Transverse colon (tissue), 4 donors: ENCODE data around the gene CDK5RAP2. TPM values are rescaled to one million over a fixed set of nuclear protein-coding genes. Genes with fewer than 3 reads are reported as not detected.

Experiments
- DNase-seq: peaks from one replicate; pipeline ENCODE4 v3.0.0-alpha.2; 2019
- H3K27ac ChIP-seq, 4 donors: fragments of 200-600 bp; sonication (generic); 2 replicates each; pipeline ENCODE4 v1.5.1; 2016 to 2018; ENCODE audit warnings: inconsistent platforms in 4 of 4
- H3K27me3 ChIP-seq: fragments of 200-600 bp; sonication (generic); 2 replicates; pipeline ENCODE4 v1.5.1; 2017; ENCODE audit warnings: inconsistent platforms
- H3K36me3 ChIP-seq, 4 donors: fragments of 200-600 bp; sonication (generic); 2 replicates each; pipeline ENCODE4 v1.5.1; 2017 to 2019; ENCODE audit warnings: inconsistent platforms in 4 of 4
- H3K4me1 ChIP-seq, 4 donors: fragments of 200-600 bp; sonication (generic); 2 replicates each; pipeline ENCODE4 v1.5.1; 2017 to 2020; ENCODE audit warnings: inconsistent platforms in 4 of 4
- H3K4me3 ChIP-seq, 4 donors: fragments of 200-600 bp; sonication (generic); 1 replicate in 1 of 4; 2 replicates in 3 of 4; pipeline versions ENCODE4 v1.5.1 to v1.6.1; 2017 to 2019; ENCODE audit warnings: inconsistent platforms in 4 of 4
- H3K9me3 ChIP-seq, 2 donors: fragments of 200-600 bp; sonication (generic); 2 replicates each; pipeline ENCODE4 v1.5.1; 2017 to 2019; ENCODE audit warnings: inconsistent platforms in 2 of 2
- EP300 ChIP-seq: sonication (generic); formaldehyde crosslinking; IDR thresholded peaks from one replicate; pipeline ENCODE4 v1.6.1; 2017; ENCODE audit warnings: antibody characterized with exemption, low read depth
- POLR2A ChIP-seq: fragments of 450-650 bp; IDR thresholded peaks from one replicate; pipeline ENCODE4 v1.6.1; 2016; ENCODE audit warnings: antibody characterized with exemption, mild to moderate bottlenecking, moderate library complexity
- POLR2AphosphoS5 ChIP-seq, 3 donors: sonication (generic); formaldehyde crosslinking; IDR thresholded peaks; one replicate each; pipeline ENCODE4 v1.6.1; 2016; ENCODE audit warnings: antibody characterized with exemption in 3 of 3
- WGBS, 2 donors: methylation state at CpG; one replicate each; pipeline ENCODE4 v1.1.5; 2018; ENCODE audit warnings: low coverage in 1 of 2; 5-methylcytosine and 5-hydroxymethylcytosine counted together
- in situ Hi-C, 4 donors: fragments of 200-750 bp; cut with MboI; loops; one replicate each; pipeline versions ENCODE4 v1.15.0 to v1.15.1; 2017; ENCODE audit warnings: low sequenced_read_pairs in 3 of 4, low pct_ligation_motif_present in 1 of 4, low pct_unique_long_range_greater_than_20kb in 1 of 4
- intact Hi-C: fragments of 100-400 bp; cut with DNase I; formaldehyde crosslinking; loops from one replicate; pipeline ENCODE4 v1.15.1; 2023; ENCODE audit warnings: low total_unique reads
- total RNA-seq, 4 donors: library from RNA; depleted of rRNA; stranded (reverse); fragments of >200 nt; gene quantifications; one replicate each; pipeline ENCODE4 v1.1.0, GENCODE V29; 2016
- TF ChIP-seq, protein P1 (sequence below), 5 experiments: fragments of 200-600 bp in 3 of 5; fragments of 450-650 bp in 2 of 5; sonication (generic) in 3 of 5; IDR thresholded peaks; 1 replicate in 2 of 5; 2 replicates in 3 of 5; pipeline ENCODE4 v1.5.1; 2016 to 2017; ENCODE audit warnings: antibody characterized with exemption in 5 of 5, inconsistent platforms in 3 of 5, mild to moderate bottlenecking in 2 of 5, moderate library complexity in 1 of 5

Gene CDK5RAP2
- total RNA-seq, 4 donors from 2014 or later = 23.6 to 154 (median 28.0) TPM

DNA sequence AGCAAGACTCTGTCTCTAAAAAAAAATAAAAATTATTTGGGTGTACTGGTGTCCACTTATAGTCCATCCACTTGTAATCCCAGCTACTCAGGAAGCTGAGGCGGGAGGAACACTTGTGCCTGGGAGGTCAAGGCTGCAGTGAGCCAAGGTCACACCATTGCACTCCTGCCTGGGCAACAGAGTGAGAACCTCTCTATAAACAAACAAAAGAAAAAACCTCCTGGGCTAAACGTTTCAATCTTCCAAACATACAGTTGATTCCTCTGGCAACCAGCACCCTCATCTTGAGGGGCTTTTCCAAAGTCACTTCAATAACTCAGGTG lies 13.9 kb upstream of the CDK5RAP2 start:
- intact Hi-C loops = no loop called here
- Histone ChIP-seq H3K27ac (no peak overlapping the region), H3K4me1 (no peaks in the 10 kb centered on the region), H3K4me3 (no peak overlapping the region), H3K27me3 (no peaks in the 10 kb centered on the region), H3K9me3 (no peaks in the 10 kb centered on the region), H3K36me3 (no peaks in the 10 kb centered on the region)
- no peak for DNase-seq
- WGBS, 2 donors = 43 to 73% methylated on average over 2 of the region's 2 CpGs
- TF ChIP-seq POLR2AphosphoS5 (IDR thresholded peaks at IDR 0.05) = no peak
- TF ChIP-seq, protein P1, sequence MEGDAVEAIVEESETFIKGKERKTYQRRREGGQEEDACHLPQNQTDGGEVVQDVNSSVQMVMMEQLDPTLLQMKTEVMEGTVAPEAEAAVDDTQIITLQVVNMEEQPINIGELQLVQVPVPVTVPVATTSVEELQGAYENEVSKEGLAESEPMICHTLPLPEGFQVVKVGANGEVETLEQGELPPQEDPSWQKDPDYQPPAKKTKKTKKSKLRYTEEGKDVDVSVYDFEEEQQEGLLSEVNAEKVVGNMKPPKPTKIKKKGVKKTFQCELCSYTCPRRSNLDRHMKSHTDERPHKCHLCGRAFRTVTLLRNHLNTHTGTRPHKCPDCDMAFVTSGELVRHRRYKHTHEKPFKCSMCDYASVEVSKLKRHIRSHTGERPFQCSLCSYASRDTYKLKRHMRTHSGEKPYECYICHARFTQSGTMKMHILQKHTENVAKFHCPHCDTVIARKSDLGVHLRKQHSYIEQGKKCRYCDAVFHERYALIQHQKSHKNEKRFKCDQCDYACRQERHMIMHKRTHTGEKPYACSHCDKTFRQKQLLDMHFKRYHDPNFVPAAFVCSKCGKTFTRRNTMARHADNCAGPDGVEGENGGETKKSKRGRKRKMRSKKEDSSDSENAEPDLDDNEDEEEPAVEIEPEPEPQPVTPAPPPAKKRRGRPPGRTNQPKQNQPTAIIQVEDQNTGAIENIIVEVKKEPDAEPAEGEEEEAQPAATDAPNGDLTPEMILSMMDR (IDR thresholded peaks at IDR 0.05) = no peak
- TF ChIP-seq POLR2A = no peak
- no peak for TF ChIP-seq EP300
- in situ Hi-C loops = no loop called here

DNA sequence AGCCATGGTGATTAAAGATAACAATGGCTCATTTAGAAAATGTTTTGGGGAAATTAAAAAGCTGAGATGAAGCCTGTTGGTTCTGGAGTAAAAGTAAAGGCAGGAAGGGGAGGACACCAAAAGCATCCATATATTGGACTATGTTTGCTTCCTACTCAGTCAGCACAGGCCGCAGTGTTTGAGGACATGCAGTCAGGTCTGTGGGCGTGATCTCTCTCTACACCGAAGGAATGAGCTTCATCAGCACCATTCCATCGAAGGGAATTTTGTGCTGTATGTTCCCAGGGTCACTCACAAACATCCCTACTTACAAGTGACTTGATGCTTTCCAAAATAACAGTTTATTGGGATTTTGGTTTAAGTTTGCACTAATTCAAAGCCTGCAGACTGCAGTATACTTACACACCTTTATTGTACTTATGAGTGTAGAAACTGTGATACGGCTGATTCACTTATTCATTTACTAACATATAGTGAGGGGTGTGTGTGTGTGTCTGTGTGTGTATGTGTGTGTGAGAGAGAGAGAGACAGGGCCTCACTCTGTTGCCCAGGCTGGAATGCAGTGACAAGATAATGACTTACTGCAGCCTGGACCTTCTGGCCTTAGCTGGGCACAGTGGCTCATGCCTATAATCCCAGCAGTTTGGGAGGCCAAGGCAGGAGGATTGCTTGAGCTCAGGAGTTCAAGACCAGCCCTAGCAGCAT lies 13.4 kb upstream of the CDK5RAP2 start:
- WGBS, 2 donors = 65 to 92% methylated on average over 4 to 5 of the region's 5 CpGs
- intact Hi-C loops = no loop called here
- in situ Hi-C loops = no loop called here

DNA sequence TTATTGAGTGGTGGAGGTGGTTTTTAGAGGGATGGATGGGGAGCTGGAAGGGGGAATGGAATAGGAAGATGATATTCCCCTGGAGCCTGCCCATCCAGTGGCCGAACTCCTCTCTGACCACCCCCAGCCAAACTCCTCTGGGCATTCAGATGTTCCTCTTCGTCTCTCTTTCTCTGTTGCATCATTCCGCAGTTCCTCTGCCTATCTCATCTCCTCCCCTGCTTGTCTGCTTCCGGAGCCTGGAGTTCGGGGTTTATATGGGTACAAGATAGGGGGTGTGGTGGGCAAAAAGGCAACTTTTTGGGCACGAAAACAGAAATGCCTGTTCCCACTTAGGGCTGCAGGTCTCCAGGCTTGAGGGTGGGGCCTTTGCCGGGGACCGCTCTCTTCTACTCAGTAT lies 12.2 kb upstream of the CDK5RAP2 start:
- H3K27ac ChIP-seq = no peak overlapping the region
- no peak for DNase-seq
- TF ChIP-seq POLR2AphosphoS5 (IDR thresholded peaks at IDR 0.05) (no peak), POLR2A (no peak), EP300 (no peak)
- TF ChIP-seq, protein P1 (IDR thresholded peaks at IDR 0.05) = no peak
- H3K4me3 ChIP-seq = no peak overlapping the region
- WGBS, 2 donors = 87 to 93% methylated on average over 6 to 8 of the region's 8 CpGs
- H3K9me3 ChIP-seq = no peaks in the 10 kb centered on the region
- intact Hi-C loops = no loop called here
- in situ Hi-C loops = no loop called here
- no peaks in the 10 kb centered on the region for H3K4me1 ChIP-seq
- no peaks in the 10 kb centered on the region for H3K36me3 ChIP-seq
- H3K27me3 ChIP-seq = no peaks in the 10 kb centered on the region

More for the DNA sequence above, 13.4 kb upstream of the CDK5RAP2 start:
- Histone ChIP-seq H3K4me3 (no peak overlapping the region), H3K27me3 (no peaks in the 10 kb centered on the region), H3K27ac (no peak overlapping the region), H3K4me1 (no peaks in the 10 kb centered on the region), H3K36me3 (no peaks in the 10 kb centered on the region), H3K9me3 (no peaks in the 10 kb centered on the region)
- DNase-seq = no peak
- TF ChIP-seq EP300 = no peak
- TF ChIP-seq, protein P1 (IDR thresholded peaks at IDR 0.05) = no peak
- no peak for TF ChIP-seq POLR2AphosphoS5 (IDR thresholded peaks at IDR 0.05)
- no peak for TF ChIP-seq POLR2A

DNA sequence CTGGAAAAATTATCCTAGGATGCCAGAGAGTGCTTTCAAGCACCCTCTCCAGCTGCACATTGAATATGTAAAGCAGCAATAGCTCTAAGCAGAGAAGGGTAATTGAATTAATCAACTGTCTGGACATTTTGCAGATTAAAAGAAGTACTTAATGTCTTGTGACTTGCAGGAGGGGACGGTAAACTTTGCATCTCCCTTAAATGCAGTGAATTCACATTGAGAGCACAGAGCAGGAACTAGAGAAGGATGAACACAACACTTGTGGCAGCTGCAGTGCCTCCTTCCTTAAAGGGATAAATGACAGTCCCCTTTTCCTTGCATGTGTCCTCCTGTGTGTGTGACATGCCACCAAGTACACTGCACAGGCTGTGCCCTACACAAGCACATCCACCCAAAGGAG lies 7.4 kb upstream of the CDK5RAP2 start:
- intact Hi-C loops = no loop called here
- Histone ChIP-seq H3K4me3 (no peak overlapping the region), H3K4me1 (peaks cover 0 to 4% (median 0%) of the 10 kb centered on the region in 4 donors), H3K27ac (no peak overlapping the region), H3K27me3 (no peaks in the 10 kb centered on the region), H3K9me3 (no peaks in the 10 kb centered on the region), H3K36me3 (no peaks in the 10 kb centered on the region)
- in situ Hi-C loops = no loop called here
- TF ChIP-seq POLR2A = no peak
- TF ChIP-seq POLR2AphosphoS5 (IDR thresholded peaks at IDR 0.05) = no peak
- TF ChIP-seq, protein P1 (IDR thresholded peaks at IDR 0.05) = no peak
- WGBS, 2 donors = 78% methylated on average over 1 of the region's 1 CpG
- DNase-seq = no peak
